ENCODE measurements around the gene CRYL1. TPM values are rescaled to one million over a fixed set of nuclear protein-coding genes. Genes with fewer than 3 reads are reported as not detected.

The CRYL1 gene
- total RNA-seq, 1 donor from 2014 or later = 3.6 TPM

DNA sequence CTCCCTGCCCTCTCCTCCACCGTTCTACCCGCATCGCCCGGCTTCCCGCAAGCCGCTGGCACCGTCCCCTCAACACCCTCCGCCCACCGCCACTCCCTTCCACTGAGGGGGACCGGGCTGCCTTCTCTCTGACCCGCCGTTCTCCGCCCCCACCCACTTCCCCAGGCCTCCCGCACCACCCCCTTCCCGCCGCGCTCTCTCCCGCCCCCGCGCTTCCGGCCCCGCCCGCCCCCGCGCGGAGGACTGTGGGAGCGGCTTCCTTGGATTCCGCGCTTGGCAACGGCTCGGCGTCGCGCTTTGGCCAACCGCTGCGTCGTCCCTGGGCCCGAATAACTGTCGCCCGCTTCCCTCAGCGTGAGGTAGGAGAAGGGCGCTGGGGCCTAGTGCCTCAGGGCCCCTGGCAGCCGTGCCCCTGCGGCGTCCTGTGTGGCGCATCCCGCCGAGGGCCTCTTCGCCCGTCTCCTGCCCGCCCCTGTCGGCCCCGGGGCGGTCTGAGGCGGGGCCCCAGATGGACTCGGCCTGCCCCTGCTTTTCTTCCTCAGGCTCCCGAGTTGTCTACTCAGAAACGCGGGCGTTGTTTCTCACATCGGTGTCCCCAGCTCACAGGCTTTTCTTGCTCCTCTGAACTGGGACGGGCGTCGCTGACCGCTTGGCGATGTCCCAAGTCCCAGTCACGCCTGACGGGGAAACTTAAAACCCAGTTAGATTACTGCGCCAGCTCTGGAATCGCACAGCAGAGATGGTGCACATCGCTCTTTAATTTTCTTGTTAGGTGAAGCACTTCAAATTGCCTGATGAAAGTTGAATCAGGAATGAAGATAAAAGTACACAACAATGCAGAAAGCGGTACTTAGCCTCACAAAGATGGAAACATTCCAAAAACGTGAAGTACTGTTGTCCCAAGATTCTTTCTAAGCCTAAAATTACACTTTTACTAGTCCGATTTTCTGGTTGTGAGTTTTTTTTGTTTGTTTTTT, 41.5 kb upstream of the CRYL1 start, which contains the start of gene IFT88:
IFT88 (plus strand) TSS at position 260 of the 977 bp plus-strand sequence. CDS start 7,229 bp downstream, outside the sequence.
- H3K4me1 ChIP-seq = peaks cover 7% of the 10 kb centered on the region
- peak within 1 kb of the TSS; percentile 49 for H3K9ac ChIP-seq
- Mint-ChIP-seq H3K4me3 (peak within 1 kb of the TSS; percentile 89), H3K27ac (peak within 1 kb of the TSS; percentile 98), H3K36me3 (peaks cover 25% of the 10 kb centered on the region), H3K9me3 (peaks cover 18% of the 10 kb centered on the region), H3K27me3 (ENCODE audit: insufficient read depth, low read depth) (peaks cover 7% of the 10 kb centered on the region), H3K4me1 (peaks cover 9% of the 10 kb centered on the region)
- peak; percentile 95 for DNase-seq (ENCODE audit: low spot score)
- H3K36me3 ChIP-seq = no peaks in the 10 kb centered on the region
- H2AFZ ChIP-seq (replicated peaks) = peak within 1 kb of the TSS; percentile 84
- H3F3A ChIP-seq (ENCODE audit: low read depth) = peaks cover 14% of the 10 kb centered on the region
- no peaks in the 10 kb centered on the region for H3K27me3 ChIP-seq
- H3K79me2 ChIP-seq (ENCODE audit: low read depth) = peaks cover 14% of the 10 kb centered on the region
- H3K9me3 ChIP-seq (ENCODE audit: low read depth) = no peaks in the 10 kb centered on the region
- H4K20me1 ChIP-seq (ENCODE audit: low read depth) = no peaks in the 10 kb centered on the region
- peak within 1 kb of the TSS; percentile 83 for H3K27ac ChIP-seq
- no peak for TF ChIP-seq EZH2phosphoT487 (IDR thresholded peaks at IDR 0.05)
- TF ChIP-seq EZH2 (IDR thresholded peaks at IDR 0.05) = peak; percentile 54
- H3K4me2 ChIP-seq = peak within 1 kb of the TSS; percentile 95
- H3K4me3 ChIP-seq = peak within 1 kb of the TSS; percentile 64

DNA sequence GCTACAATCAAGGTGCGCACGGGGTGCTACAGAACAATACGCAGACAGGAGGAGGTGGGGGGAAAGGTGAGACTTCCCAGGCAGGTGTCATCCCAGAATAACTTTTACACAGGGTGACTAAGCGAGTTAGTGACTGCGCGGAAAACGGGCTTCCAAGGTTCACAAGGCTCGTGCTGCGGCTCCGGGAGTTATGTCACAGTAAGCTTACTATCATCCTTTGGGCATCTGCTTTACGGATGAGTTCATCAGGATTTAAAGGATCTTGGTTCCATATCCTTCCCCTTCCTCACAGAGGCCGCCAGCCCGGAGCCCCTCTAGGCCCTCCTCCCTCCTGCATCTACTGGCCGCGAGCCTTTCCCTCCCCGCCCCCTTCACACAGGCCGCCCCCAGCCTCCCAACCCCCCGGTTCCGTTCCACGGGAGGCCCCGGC, 40.8 kb upstream of the CRYL1 start:
- Mint-ChIP-seq H3K9me3 (peaks cover 14% of the 10 kb centered on the region), H3K36me3 (peaks cover 20% of the 10 kb centered on the region), H3K27me3 (ENCODE audit: insufficient read depth, low read depth) (peaks cover 7% of the 10 kb centered on the region), H3K4me1 (peaks cover 9% of the 10 kb centered on the region), H3K27ac (peak overlapping the region; percentile 92), H3K4me3 (peak overlapping the region; percentile 89)
- H3K4me3 ChIP-seq = peak overlapping the region; percentile 64
- no peaks in the 10 kb centered on the region for H3K9me3 ChIP-seq (ENCODE audit: low read depth)
- no peaks in the 10 kb centered on the region for H4K20me1 ChIP-seq (ENCODE audit: low read depth)
- TF ChIP-seq EZH2 (IDR thresholded peaks at IDR 0.05) = no peak
- TF ChIP-seq, protein P1, sequence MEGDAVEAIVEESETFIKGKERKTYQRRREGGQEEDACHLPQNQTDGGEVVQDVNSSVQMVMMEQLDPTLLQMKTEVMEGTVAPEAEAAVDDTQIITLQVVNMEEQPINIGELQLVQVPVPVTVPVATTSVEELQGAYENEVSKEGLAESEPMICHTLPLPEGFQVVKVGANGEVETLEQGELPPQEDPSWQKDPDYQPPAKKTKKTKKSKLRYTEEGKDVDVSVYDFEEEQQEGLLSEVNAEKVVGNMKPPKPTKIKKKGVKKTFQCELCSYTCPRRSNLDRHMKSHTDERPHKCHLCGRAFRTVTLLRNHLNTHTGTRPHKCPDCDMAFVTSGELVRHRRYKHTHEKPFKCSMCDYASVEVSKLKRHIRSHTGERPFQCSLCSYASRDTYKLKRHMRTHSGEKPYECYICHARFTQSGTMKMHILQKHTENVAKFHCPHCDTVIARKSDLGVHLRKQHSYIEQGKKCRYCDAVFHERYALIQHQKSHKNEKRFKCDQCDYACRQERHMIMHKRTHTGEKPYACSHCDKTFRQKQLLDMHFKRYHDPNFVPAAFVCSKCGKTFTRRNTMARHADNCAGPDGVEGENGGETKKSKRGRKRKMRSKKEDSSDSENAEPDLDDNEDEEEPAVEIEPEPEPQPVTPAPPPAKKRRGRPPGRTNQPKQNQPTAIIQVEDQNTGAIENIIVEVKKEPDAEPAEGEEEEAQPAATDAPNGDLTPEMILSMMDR (IDR thresholded peaks at IDR 0.05) = no peak
- no peak for TF ChIP-seq EZH2phosphoT487 (IDR thresholded peaks at IDR 0.05)
- peaks cover 14% of the 10 kb centered on the region for H3K79me2 ChIP-seq (ENCODE audit: low read depth)
- H2AFZ ChIP-seq (replicated peaks) = peak overlapping the region; percentile 27
- H3K27ac ChIP-seq = peak overlapping the region; percentile 65
- H3K27me3 ChIP-seq = no peaks in the 10 kb centered on the region
- peaks cover 14% of the 10 kb centered on the region for H3F3A ChIP-seq (ENCODE audit: low read depth)
- peak overlapping the region; percentile 95 for H3K4me2 ChIP-seq
- DNase-seq (ENCODE audit: low spot score) = no peak
- H3K4me1 ChIP-seq = peaks cover 7% of the 10 kb centered on the region
- no peak overlapping the region for H3K9ac ChIP-seq
- H3K36me3 ChIP-seq = no peaks in the 10 kb centered on the region

DNA sequence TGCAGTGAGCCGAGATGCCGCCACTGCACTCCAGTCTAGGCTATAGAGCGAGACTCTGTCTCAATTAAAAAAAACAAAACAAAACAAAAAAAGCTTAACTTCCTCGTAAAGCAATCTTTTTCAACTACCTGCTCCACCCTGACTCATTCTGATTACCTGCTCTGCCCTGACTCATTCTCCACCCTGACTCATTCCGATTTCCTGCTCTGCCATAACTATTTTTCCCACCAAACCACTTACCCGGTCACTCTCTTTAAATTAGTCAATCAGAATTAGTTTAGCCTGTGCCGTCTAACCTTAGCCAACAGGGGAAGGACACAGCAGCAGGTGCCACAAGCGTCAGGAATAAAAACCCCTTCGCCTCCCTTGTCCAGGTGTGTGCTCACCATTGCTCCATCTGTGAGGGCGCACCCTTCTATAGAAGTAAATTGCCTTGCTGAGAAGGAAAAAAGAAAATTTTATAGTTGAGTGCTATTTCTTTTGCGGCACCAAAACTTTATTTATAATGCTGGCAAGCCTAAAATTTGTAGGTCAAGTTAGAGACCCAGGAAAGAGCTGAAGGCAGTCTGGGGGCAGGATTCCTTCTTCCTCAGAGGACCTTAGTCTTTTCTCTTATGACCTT, 39.6 kb upstream of the CRYL1 start:
- H3K4me3 ChIP-seq = no peak overlapping the region
- H3K36me3 Mint-ChIP-seq = peaks cover 16% of the 10 kb centered on the region
- H3F3A ChIP-seq (ENCODE audit: low read depth) = peaks cover 14% of the 10 kb centered on the region
- no peaks in the 10 kb centered on the region for H3K27me3 ChIP-seq
- no peaks in the 10 kb centered on the region for H3K36me3 ChIP-seq
- H3K27ac ChIP-seq = no peak overlapping the region
- peaks cover 7% of the 10 kb centered on the region for H3K4me1 ChIP-seq
- no peaks in the 10 kb centered on the region for H3K9me3 ChIP-seq (ENCODE audit: low read depth)
- H3K9me3 Mint-ChIP-seq = peaks cover 9% of the 10 kb centered on the region
- H3K27me3 Mint-ChIP-seq (ENCODE audit: insufficient read depth, low read depth) = peaks cover 9% of the 10 kb centered on the region
- H4K20me1 ChIP-seq (ENCODE audit: low read depth) = no peaks in the 10 kb centered on the region
- H3K27ac Mint-ChIP-seq = no peak overlapping the region
- peak overlapping the region; percentile 89 for H3K4me3 Mint-ChIP-seq
- TF ChIP-seq, protein P1 (IDR thresholded peaks at IDR 0.05) = no peak
- TF ChIP-seq EZH2 (IDR thresholded peaks at IDR 0.05) = no peak
- TF ChIP-seq EZH2phosphoT487 (IDR thresholded peaks at IDR 0.05) = no peak
- H2AFZ ChIP-seq (replicated peaks) = no peak overlapping the region
- peaks cover 9% of the 10 kb centered on the region for H3K4me1 Mint-ChIP-seq
- no peak overlapping the region for H3K9ac ChIP-seq
- peaks cover 10% of the 10 kb centered on the region for H3K79me2 ChIP-seq (ENCODE audit: low read depth)
- H3K4me2 ChIP-seq = no peak overlapping the region
- no peak for DNase-seq (ENCODE audit: low spot score)

All from neural progenitor cell (in vitro differentiated cells).